NCI-H1417 (cell line): Measurements from ENCODE around the gene OLFM2.
"Not testable (repeated sequence)": the region's sequence is repeated elsewhere in the genome, so short reads cannot be mapped to it uniquely, and the experiment has no call there.

ENCODE experiments used
- DNase-seq, 3 experiments: peaks; one replicate each; lab custom pipeline; 2025; lab: John Stamatoyannopoulos, UW

OLFM2 gene

GRCh38 chr19:9941671-9942070 lies 5.4 kb upstream of the OLFM2 start:
- no peak for DNase-seq

DNA sequence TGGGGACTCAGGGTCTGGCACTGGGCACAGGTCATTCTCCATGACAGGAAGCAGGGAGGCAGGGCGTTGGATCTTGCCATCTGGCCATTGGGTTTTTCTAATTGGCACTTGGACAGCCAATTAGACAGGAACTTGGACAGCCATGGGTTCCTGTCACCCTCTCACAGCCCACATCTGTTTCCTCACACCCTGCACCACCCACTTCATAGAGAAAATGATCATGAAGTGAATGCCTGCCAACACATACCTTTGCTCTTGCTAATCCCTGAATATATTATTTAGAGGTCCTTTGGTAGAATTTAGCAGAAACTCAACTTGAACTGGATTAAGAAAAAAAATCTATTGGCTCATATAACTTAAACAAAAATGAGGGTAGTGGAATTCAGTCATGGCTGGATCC lies 4.9 kb upstream of the OLFM2 start:
- no peak for DNase-seq

- DNase-seq = no peak
Observed at GRCh38 chr19:9940778-9941177, 4.5 kb upstream of the OLFM2 start.

DNA sequence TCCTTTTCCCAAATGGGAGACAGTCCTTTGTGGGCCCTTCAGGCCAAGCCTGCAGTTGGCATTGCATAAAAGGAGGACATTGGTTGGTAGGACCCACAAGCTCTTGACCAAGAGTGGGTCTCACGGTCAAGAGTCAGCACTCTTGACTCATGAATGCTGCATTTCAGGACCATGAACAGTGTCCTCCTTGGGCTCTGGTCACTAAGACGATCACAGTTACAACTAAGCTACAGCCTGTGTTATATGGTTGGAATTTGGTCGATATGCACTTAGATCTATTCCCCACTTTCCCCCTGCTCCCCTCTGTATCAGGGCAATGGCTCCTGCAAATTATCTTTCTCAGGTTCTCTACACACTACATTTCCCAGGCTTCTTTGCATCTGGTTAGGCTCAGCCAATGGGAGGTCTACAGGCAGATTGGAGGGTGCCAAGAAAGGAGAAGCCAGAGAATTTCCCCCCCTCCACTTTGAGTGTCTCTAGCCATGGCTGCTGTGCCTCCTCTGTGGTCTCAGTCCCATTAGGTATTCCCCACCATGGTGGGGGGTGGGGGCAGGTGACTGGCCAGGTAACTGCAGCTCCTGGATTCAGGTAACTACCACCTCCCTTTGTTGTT lies 3.1 kb upstream of the OLFM2 start:
- DNase-seq = no peak

DNA sequence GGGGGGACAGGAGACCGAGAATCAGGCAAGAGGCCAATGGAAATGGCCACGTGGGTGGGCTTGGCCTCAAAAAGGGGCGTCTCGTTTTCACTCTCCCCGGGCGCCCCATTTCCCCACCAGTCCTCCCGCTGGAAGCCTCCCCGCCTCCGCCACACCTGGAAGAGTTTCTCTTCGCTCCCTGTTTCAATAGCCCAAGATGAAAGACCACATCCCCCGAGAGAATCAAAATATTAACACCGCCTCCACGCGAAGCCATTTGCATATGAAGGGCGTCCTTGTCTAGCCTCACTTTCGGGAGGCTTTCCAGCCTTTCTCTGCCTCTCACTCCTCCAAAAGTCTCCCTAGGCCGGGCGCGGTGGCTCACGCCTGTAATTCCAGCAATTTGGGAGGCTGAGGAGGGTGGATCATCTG lies 691 bp upstream of the OLFM2 start:
- DNase-seq = peak in 1 of 3 experiments; percentile 10

- peak in 2 of 3 experiments; percentile 42 to 44 for DNase-seq
Observed at GRCh38 chr19:9935506-9936325, 599 bp downstream of the OLFM2 start.

GRCh38 chr19:9934132-9934950 lies 2.0 kb downstream of the OLFM2 start:
- DNase-seq = peak; percentile 25 to 65 (median 29)

- DNase-seq = no peak
Observed at GRCh38 chr19:9932835-9933234, 3.5 kb downstream of the OLFM2 start.

GRCh38 chr19:9931629-9932028 lies 4.7 kb downstream of the OLFM2 start:
- DNase-seq = no peak

DNA sequence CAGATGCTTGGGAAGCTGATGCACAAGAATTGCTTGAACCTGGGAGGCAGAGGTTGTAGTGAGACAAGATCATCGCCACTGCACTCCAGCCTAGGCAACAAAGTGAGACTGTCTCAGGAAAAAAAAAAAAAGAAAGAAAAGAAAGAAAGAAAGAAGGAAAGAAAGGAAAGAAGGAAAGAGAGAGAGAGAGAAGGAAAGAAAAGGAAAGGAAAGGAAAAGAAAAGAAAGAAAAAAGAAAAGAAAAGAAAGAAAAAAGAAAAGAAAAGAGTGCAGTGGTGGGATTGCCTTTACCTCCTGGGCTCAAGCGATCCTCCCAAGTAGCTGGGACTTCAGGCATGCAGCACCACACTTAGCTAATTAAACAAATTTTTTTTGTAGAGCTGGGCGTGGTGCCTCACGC lies 12.9 kb downstream of the OLFM2 start:
- DNase-seq = no peak

GRCh38 chr19:9922782-9923379 lies 13.4 kb downstream of the OLFM2 start:
- DNase-seq = not testable (repeated sequence)

DNA sequence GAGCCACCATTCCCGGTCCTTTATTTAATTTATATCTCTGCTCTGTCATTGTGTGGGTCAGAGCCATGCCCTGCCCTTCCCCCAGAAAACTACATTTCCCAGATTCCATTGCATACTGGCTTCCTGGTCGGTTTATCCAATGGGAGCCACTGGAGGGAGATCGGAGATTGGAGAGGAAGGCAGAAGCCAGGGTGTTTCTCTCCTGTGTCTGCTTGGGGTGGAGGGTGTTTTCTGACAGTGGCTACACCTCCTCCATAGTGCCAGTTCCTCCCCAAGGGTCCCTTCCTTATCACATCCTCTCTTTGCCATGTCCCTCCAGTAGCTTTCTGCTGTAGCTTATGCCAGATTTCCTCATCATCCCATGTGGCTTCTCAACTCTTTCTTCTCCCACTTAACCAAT lies 19.0 kb downstream of the OLFM2 start:
- DNase-seq = peak in 2 of 3 experiments; percentile 7 to 46

DNA sequence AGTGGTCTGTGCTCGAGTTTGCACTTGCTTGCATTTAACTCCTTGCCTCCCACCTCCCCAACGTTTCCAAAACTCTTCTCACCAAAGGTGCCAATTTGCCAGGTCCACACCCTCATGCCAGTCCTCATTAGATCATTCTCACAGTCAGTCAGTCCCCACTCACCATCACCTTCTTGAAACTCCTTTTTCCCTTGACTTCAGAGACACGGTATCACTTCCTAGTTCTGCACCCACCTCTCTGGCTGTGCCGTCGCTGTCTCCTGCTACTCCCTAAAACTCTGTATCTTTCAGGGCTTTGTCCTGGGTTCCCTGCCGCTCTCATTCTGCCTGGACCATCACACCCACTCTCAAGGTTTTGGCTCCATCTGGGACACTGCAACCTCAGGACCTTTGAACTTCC lies 19.6 kb downstream of the OLFM2 start:
- no peak for DNase-seq

GRCh38 chr19:9914315-9915207 lies 21.8 kb downstream of the OLFM2 start:
- peak in 2 of 3 experiments; percentile 71 to 76 for DNase-seq

DNA sequence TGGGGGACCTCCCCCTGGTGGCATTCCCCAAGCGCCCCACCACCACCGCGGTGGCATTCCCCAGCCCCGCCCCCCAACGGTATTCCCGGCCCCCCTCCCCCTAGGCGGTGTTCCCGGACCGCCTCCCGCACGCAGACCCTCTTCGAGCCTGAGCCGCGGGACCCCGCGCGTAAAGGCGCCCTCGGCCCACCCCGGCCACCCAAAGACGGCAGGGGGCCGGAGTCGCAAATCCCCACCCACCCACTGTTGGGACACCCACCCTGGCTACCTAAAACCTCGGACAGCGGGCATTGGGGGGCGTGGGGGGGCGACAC lies 22.4 kb downstream of the OLFM2 start:
- DNase-seq = peak in 1 of 3 experiments; percentile 44

GRCh38 chr19:9913237-9914000 lies 22.9 kb downstream of the OLFM2 start:
- peak in 2 of 3 experiments; percentile 32 to 59 for DNase-seq

- DNase-seq = no peak
Observed at GRCh38 chr19:9912551-9913236, 23.6 kb downstream of the OLFM2 start.

DNA sequence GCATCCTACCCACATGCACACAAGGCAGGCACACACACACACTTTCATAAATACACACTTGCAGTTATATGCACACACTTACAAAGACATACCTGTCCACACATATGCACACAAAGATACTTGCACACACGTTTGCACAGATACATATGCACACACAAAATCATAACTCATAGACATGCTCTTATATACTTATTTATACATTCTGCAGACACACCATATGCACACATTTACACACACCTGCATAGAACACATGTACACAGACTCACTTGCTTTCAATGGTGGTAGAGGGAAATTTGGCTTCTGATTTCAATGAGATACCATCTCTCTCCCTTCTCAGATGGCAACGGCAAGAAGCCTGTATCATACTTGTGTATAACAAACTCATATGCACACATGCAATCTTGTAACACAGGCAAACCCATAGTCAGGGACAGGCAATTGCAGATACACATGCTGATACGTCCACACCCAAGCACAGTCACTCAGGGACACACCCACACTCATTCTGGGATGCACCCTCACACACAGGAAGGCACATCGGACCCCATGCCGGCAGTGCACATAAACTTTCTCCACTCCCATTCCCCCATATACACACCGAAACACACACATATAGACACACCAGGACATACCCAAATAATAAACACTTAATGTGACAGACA lies 24.7 kb downstream of the OLFM2 start:
- no peak for DNase-seq

DNA sequence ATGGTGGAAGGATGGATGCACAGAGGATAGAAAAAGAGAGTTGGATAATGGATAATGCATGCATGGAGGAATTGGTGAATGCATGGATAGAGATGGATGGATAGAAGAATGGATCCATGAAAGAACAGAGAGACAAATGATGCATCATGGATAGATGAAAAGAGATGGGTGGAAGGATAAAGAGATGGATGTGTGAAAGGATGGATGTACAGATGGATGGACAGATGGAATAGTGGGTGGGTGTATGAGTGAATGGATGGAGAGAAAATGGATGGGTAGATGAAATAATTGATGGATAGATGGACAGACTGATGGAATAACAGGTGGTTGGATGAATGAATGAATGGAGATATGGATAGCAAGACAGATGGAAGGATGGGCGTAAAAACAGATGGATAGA lies 25.7 kb downstream of the OLFM2 start:
- DNase-seq = no peak
